Heart right ventricle (tissue), 16 donors: ENCODE results near the gene KRT82. TPM values are rescaled to one million over a fixed set of nuclear protein-coding genes. Genes with fewer than 3 reads are reported as not detected.

Experiments used
- ATAC-seq, 8 donors: fragments of 200-7000 bp; cut with Tn5 transposase; one replicate each; pipeline ENCODE4 v1.9.1; 2020; ENCODE audit warnings: mild to moderate bottlenecking in 8 of 8, moderate library complexity in 8 of 8, moderate number of reproducible peaks in 1 of 8
- DNase-seq, 2 donors: peaks; one replicate each; pipeline ENCODE4 v3.0.0-alpha.2; 2020
- H3K27ac ChIP-seq, 10 donors: fragments of 200-600 bp; sonication (generic) in 2 of 10; one replicate each; pipeline versions ENCODE4 v1.5.0 to v1.8.0; 2020 to 2022; ENCODE audit warnings: mild to moderate bottlenecking in 3 of 10
- H3K27me3 ChIP-seq, 7 donors: fragments of 200-600 bp; one replicate each; pipeline ENCODE4 v1.8.0; 2021 to 2022; ENCODE audit warnings: mild to moderate bottlenecking in 2 of 7
- H3K36me3 ChIP-seq, 9 donors: fragments of 200-600 bp; sonication (generic) in 1 of 9; one replicate each; pipeline versions ENCODE4 v1.5.0 to v1.8.0; 2020 to 2022; ENCODE audit warnings: mild to moderate bottlenecking in 2 of 9
- H3K4me1 ChIP-seq, 9 donors: fragments of 200-600 bp; sonication (generic) in 1 of 9; one replicate each; pipeline versions ENCODE4 v1.5.0 to v1.8.0; 2020 to 2022; ENCODE audit warnings: mild to moderate bottlenecking in 4 of 9
- H3K4me3 ChIP-seq, 10 donors: fragments of 200-600 bp; sonication (generic) in 2 of 10; one replicate each; pipeline versions ENCODE4 v1.5.0 to v1.8.0; 2020 to 2022; ENCODE audit warnings: mild to moderate bottlenecking in 7 of 10, moderate library complexity in 2 of 10
- H3K9me3 ChIP-seq, 11 donors: fragments of 200-600 bp in 10 of 11; sonication (generic) in 2 of 11; one replicate each; pipeline versions ENCODE4 v1.5.0 to v1.8.0; 2013 to 2022; ENCODE audit warnings: mild to moderate bottlenecking in 2 of 11, control low read depth in 1 of 11, moderate library complexity in 1 of 11
- WGBS, 2 donors: extraction: QIAGEN DNeasy Blood & Tissue Kit; methylation state at CpG; one replicate each; pipeline ENCODE4 v1.1.7; 2013; ENCODE audit warnings: inconsistent platforms in 1 of 2; 5-methylcytosine and 5-hydroxymethylcytosine counted together
- intact Hi-C, 10 donors: fragments of 100-400 bp; cut with DNase I; formaldehyde crosslinking; loops; one replicate each; pipeline versions ENCODE4 v1.11.1 to v1.14.2; 2022
- polyA plus RNA-seq, 2 donors: library from polyadenylated mRNA; stranded (reverse); fragments of 200-250 nt; gene quantifications; one replicate each; pipeline ENCODE4 v1.2.3, GENCODE V29; 2013
- total RNA-seq, 10 donors: library from RNA; stranded (reverse); fragmentation: NEBNext Ultra II Directional in 3 of 10; extraction: Animal tissue kit (Norgen Biotek cat#: 25700) in 3 of 10; gene quantifications; one replicate each; pipeline versions ENCODE4 v1.2.1 to v1.2.4, GENCODE V29; 2021 to 2023
- TF ChIP-seq, protein P1 (sequence below), 9 donors: fragments of 200-600 bp; sonication (generic) in 2 of 9; IDR thresholded peaks; one replicate each; pipeline versions ENCODE4 v1.5.0 to v1.8.0; 2021 to 2022; ENCODE audit warnings: antibody characterized with exemption in 9 of 9, mild to moderate bottlenecking in 5 of 9, moderate library complexity in 1 of 9
- donor health status: Arrhythmogenic right ventricular cardiomyopathy.
- donor health status: ischemic (EF 13 %, LVEDD 7.1; RV severe dilation, severe dysfunction).
- donor health status: healthy with polysubstance abuse.
- donor health status: DM: no; HTN: yes; CAD: no.
- donor health status: DM: no; HTN: no; CAD: no.
- donor health status: ischemic (EF 25% LVEDD 6.9; RV normal size, moderate dysfunction).
- donor health status: ischemic (EF 25% LVEDD 5.7; RV mildly dilated, moderate dysfunction).
- donor health status: healthy.
- donor health status: DM: yes; HTN: yes; CAD: no.
- donor health status: Ischemic cardiomyopathy.
- donor health status: ischemic (EF 35%, LVEDD 5.7; RV mildly dilated, moderate dysfunction).
- donor health status: nonischemic (EF 11% LVEDD 7.7; RV severe dilation, severe dysfunction).
- donor health status: DM: yes; HTN: yes; CAD: no.
- donor health status: PGD.
- donor health status: ischemic (EF 29% LVEDD 5.4; RV normal size, mild dysfunction).
- donor health status: nonischemic (EF 23%, LVEDD 6.1; RV moderate dilation, normal function).

The KRT82 gene
- total and polyA plus RNA-seq, 12 donors = not detected

DNA sequence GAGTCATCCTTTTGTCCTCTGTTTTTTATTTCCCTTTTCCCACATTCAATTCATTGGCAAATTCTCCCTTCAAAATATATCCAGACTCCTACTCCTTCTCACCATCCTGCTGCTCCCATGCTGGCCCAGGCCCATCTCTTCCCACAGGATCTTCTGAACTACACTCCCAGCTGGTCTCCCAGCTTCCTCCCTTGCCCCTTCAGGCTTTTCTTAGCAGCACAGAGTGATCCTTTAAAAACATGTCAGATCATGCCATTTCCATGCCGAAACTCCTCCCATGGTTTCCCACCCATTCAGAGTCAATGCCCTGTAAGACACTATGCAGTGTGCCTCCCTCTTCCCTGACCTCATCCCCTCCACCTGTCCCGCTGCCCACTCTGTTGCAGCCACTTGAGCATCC is 18.3 kb downstream of the KRT82 start:
- intact Hi-C loops = loop anchor here in 1 of 10 donors (10.0 kb wide), 1 partner anchor 107 kb away; the partner anchor contains the start of gene KRT6A
- H3K9me3 ChIP-seq = no peaks in the 10 kb centered on the region

DNA sequence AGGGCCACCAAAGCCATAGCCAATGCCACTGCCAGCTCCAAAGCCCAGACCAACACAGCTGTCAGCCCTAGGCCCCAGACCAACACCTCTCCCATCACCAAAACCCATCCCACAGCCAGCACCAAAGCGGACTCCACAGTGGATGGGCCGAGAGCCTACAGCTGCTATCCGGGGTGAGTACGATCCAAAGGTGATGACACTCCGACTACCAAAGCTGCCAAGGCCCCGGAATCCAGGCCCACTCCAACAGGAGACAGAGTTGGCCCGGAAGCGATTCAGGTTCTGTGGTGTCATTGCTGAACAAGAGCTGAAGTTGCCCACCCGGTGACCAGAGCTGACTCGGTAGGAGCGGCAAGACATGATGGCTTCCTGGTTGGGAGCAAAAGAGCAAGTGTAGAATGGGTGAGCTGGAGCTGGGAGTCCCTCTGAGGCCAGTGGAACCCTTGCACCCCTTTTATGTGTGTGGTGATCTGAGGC is 20.9 kb downstream of the KRT82 start, which contains the start of gene KRT84:
Gene KRT84 (minus strand): TSS at position 427 of the 477 bp plus-strand sequence. CDS start 67 bp downstream, at position 360.
- intact Hi-C loops = loop anchor here in 1 of 10 donors (10.0 kb wide), 1 partner anchor 110 kb away; the partner anchor contains the start of gene KRT6A
- no peak for DNase-seq
- Histone ChIP-seq H3K4me3 (no peak within 1 kb of the TSS), H3K27me3 (peaks cover 0 to 31% (median 0%) of the 10 kb centered on the region in 7 donors), H3K4me1 (no peaks in the 10 kb centered on the region), H3K9me3 (no peaks in the 10 kb centered on the region), H3K27ac (no peak within 1 kb of the TSS), H3K36me3 (no peaks in the 10 kb centered on the region)
- WGBS, 2 donors = 95% methylated on average over 11 of the region's 11 CpGs
- no peak for ATAC-seq
- TF ChIP-seq, protein P1, sequence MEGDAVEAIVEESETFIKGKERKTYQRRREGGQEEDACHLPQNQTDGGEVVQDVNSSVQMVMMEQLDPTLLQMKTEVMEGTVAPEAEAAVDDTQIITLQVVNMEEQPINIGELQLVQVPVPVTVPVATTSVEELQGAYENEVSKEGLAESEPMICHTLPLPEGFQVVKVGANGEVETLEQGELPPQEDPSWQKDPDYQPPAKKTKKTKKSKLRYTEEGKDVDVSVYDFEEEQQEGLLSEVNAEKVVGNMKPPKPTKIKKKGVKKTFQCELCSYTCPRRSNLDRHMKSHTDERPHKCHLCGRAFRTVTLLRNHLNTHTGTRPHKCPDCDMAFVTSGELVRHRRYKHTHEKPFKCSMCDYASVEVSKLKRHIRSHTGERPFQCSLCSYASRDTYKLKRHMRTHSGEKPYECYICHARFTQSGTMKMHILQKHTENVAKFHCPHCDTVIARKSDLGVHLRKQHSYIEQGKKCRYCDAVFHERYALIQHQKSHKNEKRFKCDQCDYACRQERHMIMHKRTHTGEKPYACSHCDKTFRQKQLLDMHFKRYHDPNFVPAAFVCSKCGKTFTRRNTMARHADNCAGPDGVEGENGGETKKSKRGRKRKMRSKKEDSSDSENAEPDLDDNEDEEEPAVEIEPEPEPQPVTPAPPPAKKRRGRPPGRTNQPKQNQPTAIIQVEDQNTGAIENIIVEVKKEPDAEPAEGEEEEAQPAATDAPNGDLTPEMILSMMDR (IDR thresholded peaks at IDR 0.05) = no peak

More for the DNA sequence above, 18.3 kb downstream of the KRT82 start:
- Histone ChIP-seq H3K4me3 (no peak overlapping the region), H3K4me1 (peaks cover 0 to 12% (median 0%) of the 10 kb centered on the region in 9 donors), H3K27me3 (peaks cover 0 to 31% (median 0%) of the 10 kb centered on the region in 7 donors), H3K36me3 (no peaks in the 10 kb centered on the region), H3K27ac (no peak overlapping the region)
- TF ChIP-seq, protein P1 (IDR thresholded peaks at IDR 0.05) = no peak
- ATAC-seq (no peak), DNase-seq (no peak)
- 82 to 88% methylated on average over 2 of the region's 2 CpGs for WGBS, 2 donors

DNA sequence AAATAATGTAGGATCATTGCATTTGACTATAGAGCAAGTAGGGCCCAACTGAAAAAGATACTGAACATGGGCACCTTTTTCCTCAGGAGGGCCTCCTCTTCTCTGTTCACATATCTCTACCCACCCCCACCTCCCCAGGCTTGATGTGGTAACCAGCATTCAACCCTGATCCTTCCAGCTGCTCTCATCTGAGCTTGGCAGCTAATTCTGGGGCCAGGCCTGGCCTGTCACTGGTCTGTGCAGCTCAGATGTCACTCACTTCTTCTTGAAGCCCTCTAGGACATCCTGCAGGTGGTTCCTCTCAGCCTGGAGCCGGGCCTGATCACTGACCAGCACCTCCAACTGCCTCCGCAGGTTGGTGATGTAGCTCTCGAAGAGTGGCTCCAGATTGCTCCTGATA is 22.8 kb downstream of the KRT82 start:
- TF ChIP-seq, protein P1 (IDR thresholded peaks at IDR 0.05) = no peak
- Histone ChIP-seq H3K36me3 (no peaks in the 10 kb centered on the region), H3K4me3 (no peak overlapping the region), H3K9me3 (no peaks in the 10 kb centered on the region), H3K27ac (no peak overlapping the region), H3K27me3 (peaks cover 0 to 23% (median 0%) of the 10 kb centered on the region in 7 donors), H3K4me1 (no peaks in the 10 kb centered on the region)
- DNase-seq (no peak), ATAC-seq (no peak)
- WGBS, 2 donors = 89 to 91% methylated on average over 3 of the region's 3 CpGs
- intact Hi-C loops = loop anchor here in 2 of 10 donors (1.0 to 10.0 kb wide), 2 partner anchors 29 to 111 kb away; partner anchors contain the start of gene KRT6A (in 1 of the 2)

DNA sequence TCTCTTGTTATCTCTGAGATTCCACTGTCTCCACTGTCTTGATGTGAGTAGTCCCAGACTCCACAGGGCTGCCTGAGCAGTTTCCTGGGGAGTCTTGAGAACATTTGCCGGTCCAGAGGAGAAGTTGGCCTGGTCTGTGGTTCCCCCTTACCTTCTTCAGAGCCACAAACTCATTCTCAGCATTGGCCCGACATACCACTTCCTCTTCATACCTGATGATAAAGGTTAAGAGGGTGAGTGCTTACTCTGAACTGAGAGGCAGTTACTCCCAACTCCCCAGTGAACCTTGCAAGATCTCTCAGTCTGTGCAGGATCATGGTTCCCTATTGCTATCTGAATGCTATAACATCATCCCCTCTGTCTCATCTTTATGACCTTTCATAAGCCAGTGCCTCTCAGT is 23.3 kb downstream of the KRT82 start:
- DNase-seq = no peak
- Histone ChIP-seq H3K9me3 (no peaks in the 10 kb centered on the region), H3K27me3 (peaks cover 0 to 22% (median 4%) of the 10 kb centered on the region in 7 donors), H3K4me3 (no peak overlapping the region), H3K27ac (no peak overlapping the region), H3K4me1 (no peaks in the 10 kb centered on the region), H3K36me3 (no peaks in the 10 kb centered on the region)
- intact Hi-C loops = loop anchor here in 2 of 10 donors (1.0 to 10.0 kb wide), 2 partner anchors 29 to 112 kb away; partner anchors contain the start of gene KRT6A (in 1 of the 2)
- TF ChIP-seq, protein P1 (IDR thresholded peaks at IDR 0.05) = no peak
- whole genome bisulfite sequencing, 2 donors = 72 to 76% methylated on average over 2 of the region's 2 CpGs
- no peak for ATAC-seq
